SU-DHL-6 (cell line): ENCODE measurements around the gene NEUROD2.
"Not testable (repeated sequence)": the region's sequence is repeated elsewhere in the genome, so short reads cannot be mapped to it uniquely, and the experiment has no call there.

Experiments
- H2AFZ ChIP-seq: fragments of 200-600 bp; sonication (generic); 2 replicates; pipeline ENCODE4 v1.6.1; 2014; ENCODE audit warnings: low read depth, mild to moderate bottlenecking, moderate library complexity, mixed read lengths, antibody characterized with exemption, low read length; ENCODE audit not compliant: severe bottlenecking
- H3F3A ChIP-seq: fragments of 200-600 bp; shearing (Covaris generic); 2 replicates; pipeline ENCODE4 v1.6.0; 2016; ENCODE audit warnings: antibody characterized with exemption, mild to moderate bottlenecking; ENCODE audit not compliant: insufficient read depth
- H3K27ac ChIP-seq: fragments of 200-600 bp; sonication (generic); 2 replicates; pipeline ENCODE4 v1.5.1; 2016; ENCODE audit warnings: low read depth, mild to moderate bottlenecking, low read length, moderate library complexity, mixed read lengths
- H3K27me3 ChIP-seq: fragments of 200-600 bp; sonication (generic), shearing (Covaris generic); 2 replicates; pipeline ENCODE4 v1.6.0; 2014; ENCODE audit warnings: mild to moderate bottlenecking, low read length
- H3K36me3 ChIP-seq: fragments of 200-600 bp; sonication (generic); 2 replicates; pipeline ENCODE4 v1.6.1; 2014; ENCODE audit warnings: mild to moderate bottlenecking, low read length, mixed read lengths
- H3K4me2 ChIP-seq: fragments of 300-600, 200-600 bp; shearing (Covaris generic), sonication (generic); 2 replicates; pipeline ENCODE4 v1.6.0; 2014; ENCODE audit warnings: low read length, low read depth, mild to moderate bottlenecking; ENCODE audit not compliant: poor library complexity, severe bottlenecking
- H3K4me3 ChIP-seq: fragments of 200-600 bp; sonication (generic); 2 replicates; pipeline ENCODE4 v1.5.1; 2014; ENCODE audit warnings: antibody characterized with exemption, low read length, mild to moderate bottlenecking, mixed read lengths; ENCODE audit not compliant: insufficient read depth, poor library complexity, severe bottlenecking
- H3K79me2 ChIP-seq: fragments of 200-600 bp; sonication (generic); 2 replicates; pipeline ENCODE4 v1.6.1; 2014; ENCODE audit warnings: mild to moderate bottlenecking, low read length, moderate library complexity; ENCODE audit not compliant: insufficient read depth
- H3K9ac ChIP-seq: fragments of 200-600 bp; sonication (generic); 2 replicates; pipeline ENCODE4 v1.7.0; 2014; ENCODE audit warnings: mild to moderate bottlenecking, low read length
- H3K9me2 ChIP-seq: fragments of 200-600 bp; sonication (generic); replicated peaks from 2 replicates; pipeline ENCODE4 v1.6.1; 2014; ENCODE audit warnings: low read length; ENCODE audit not compliant: insufficient read depth
- H3K9me3 ChIP-seq: fragments of 200-600 bp; sonication (generic); 2 replicates; pipeline ENCODE4 v1.6.1; 2014; ENCODE audit warnings: low read length, mixed read lengths; ENCODE audit not compliant: insufficient read depth
- H4K20me1 ChIP-seq: fragments of 200-600 bp; sonication (generic); 2 replicates; pipeline ENCODE4 v1.6.1; 2014; ENCODE audit warnings: low read depth, mild to moderate bottlenecking, antibody characterized with exemption, low read length, moderate library complexity, mixed read lengths
- CTCF ChIP-seq: fragments of 200-600 bp; sonication (generic); IDR thresholded peaks from one replicate; pipeline ENCODE4 v1.5.1; 2017; ENCODE audit warnings: antibody characterized with exemption, mild to moderate bottlenecking, low read length, moderate library complexity; ENCODE audit not compliant: insufficient read depth, poor library complexity, severe bottlenecking
- EZH2phosphoT487 ChIP-seq: fragments of 200-600 bp; sonication (generic), shearing (Covaris generic); conservative IDR thresholded peaks from 2 replicates; pipeline ENCODE4 v1.6.1; 2018; ENCODE audit warnings: mild to moderate bottlenecking, antibody characterized with exemption, low read length, moderate library complexity, mixed read lengths

NEUROD2 gene

DNA sequence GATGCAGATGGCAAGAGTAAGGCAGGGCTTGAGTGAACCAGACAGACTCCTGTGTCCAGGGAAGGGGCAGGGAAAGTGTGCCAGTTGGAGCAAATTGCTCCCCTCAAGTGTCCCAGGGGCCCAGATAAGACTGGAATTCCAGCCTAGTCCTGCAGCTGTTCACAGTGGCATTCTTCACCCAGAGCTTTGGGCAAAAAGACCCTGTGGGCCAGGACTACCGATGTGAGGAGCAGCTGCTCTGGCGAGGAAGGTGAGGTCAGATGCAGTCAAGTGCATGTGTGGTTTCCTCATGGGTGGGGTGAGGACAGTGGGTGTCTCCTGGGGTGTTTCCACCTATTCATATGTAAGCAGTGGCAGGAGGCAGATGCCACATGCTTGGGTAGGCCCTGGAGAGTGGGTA is 14.3 kb downstream of the NEUROD2 start:
- Histone ChIP-seq H3K79me2 (no peaks in the 10 kb centered on the region), H3K4me3 (no peak overlapping the region), H3K9me3 (no peaks in the 10 kb centered on the region), H3K4me2 (no peak overlapping the region), H3K27ac (no peak overlapping the region), H2AFZ (no peak overlapping the region), H3F3A (no peaks in the 10 kb centered on the region), H3K9me2 (no peaks in the 10 kb centered on the region), H3K9ac (no peak overlapping the region), H4K20me1 (no peaks in the 10 kb centered on the region), H3K36me3 (no peaks in the 10 kb centered on the region), H3K27me3 (no peaks in the 10 kb centered on the region)
- TF ChIP-seq CTCF = no peak
- no peak for TF ChIP-seq EZH2phosphoT487

DNA sequence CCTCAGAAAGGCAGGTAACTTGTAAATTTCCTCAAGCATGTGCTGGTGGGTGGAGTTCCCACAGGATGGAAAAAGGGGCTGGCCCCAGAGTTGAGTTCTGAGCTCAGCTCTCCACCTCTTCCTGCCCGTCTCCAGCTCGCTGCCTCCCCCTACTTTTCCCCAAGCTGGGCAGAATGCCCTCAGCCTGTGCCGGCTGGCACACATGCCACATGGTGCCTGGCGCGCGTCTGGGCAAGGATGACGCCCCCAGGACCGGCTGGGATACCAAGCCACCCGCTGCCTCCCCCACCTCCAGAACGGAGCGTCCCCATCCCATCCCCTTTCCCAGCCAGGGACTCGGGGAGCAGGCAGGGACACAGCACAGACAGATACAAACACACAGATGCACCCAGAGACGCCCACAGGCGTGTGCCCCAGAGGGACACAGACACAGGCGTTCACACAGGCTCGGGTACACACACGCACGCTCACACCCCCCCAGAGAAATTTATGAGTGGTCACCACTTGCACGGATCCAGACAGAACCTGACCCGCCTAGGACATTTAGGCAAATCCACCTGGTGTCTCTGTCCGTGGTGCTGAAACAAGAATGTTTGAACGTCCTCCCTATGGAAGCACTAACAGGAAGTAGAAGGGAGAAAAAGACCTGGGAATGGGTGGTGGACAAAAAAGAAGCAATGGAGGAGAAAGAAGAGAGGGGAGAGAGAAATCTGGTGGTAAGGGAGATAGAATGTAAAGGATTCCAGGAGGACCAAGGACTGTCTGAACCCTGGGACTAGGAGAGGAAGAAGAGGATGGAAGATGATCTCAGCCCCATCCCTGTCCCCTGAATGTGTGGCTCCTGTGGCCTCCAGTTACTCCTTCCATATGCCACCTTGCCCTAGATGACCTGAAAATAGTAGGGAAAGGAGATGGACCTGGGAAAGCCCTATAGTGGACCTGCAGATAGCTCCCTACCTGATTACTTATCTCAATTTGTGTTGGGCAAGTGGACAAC is 15.5 kb downstream of the NEUROD2 start:
- H3K79me2 ChIP-seq = no peaks in the 10 kb centered on the region
- no peaks in the 10 kb centered on the region for H3K36me3 ChIP-seq
- H3F3A ChIP-seq = no peaks in the 10 kb centered on the region
- H3K4me2 ChIP-seq = no peak overlapping the region
- no peaks in the 10 kb centered on the region for H3K9me2 ChIP-seq
- no peaks in the 10 kb centered on the region for H3K9me3 ChIP-seq
- H3K27ac ChIP-seq = no peak overlapping the region
- no peak overlapping the region for H2AFZ ChIP-seq
- H3K4me3 ChIP-seq = no peak overlapping the region
- no peak for TF ChIP-seq EZH2phosphoT487
- no peak for TF ChIP-seq CTCF
- H3K9ac ChIP-seq = no peak overlapping the region
- no peaks in the 10 kb centered on the region for H4K20me1 ChIP-seq
- H3K27me3 ChIP-seq = no peaks in the 10 kb centered on the region

DNA sequence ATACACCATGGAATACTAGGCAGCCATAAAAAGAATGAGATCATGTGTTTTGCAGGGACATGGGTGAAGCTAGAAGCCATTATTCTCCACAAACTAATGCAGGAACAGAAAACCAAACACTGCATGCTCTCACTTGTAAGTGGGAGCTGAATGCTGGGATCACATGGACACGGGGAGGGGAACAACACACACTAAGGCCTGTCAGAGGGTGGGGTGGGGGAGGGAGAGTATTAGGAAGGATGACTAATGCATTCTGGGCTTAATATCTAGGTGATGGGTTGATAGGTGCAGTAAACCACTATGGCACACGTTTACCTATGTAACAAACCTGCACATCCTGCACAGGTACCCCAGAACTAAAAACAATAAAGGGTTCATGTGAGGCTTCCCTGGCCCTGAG is 17.5 kb downstream of the NEUROD2 start:
- H4K20me1 ChIP-seq, H3K27ac ChIP-seq, H3K9ac ChIP-seq, H3K36me3 ChIP-seq, H3K4me3 ChIP-seq, H3K4me2 ChIP-seq, H3K27me3 ChIP-seq, H3K9me2 ChIP-seq, H3K9me3 ChIP-seq, H3F3A ChIP-seq, H2AFZ ChIP-seq, H3K79me2 ChIP-seq: not testable (repeated sequence)

- TF ChIP-seq EZH2phosphoT487 (no peak), CTCF (no peak)
- no peaks in the 10 kb centered on the region for H4K20me1 ChIP-seq
- no peaks in the 10 kb centered on the region for H3K9me3 ChIP-seq
- H3K9ac ChIP-seq = no peak overlapping the region
- H3K27me3 ChIP-seq = no peaks in the 10 kb centered on the region
- no peak overlapping the region for H3K4me2 ChIP-seq
- H3K9me2 ChIP-seq = no peaks in the 10 kb centered on the region
- no peak overlapping the region for H2AFZ ChIP-seq
- H3F3A ChIP-seq = no peaks in the 10 kb centered on the region
- H3K36me3 ChIP-seq = no peaks in the 10 kb centered on the region
- no peak overlapping the region for H3K4me3 ChIP-seq
- H3K79me2 ChIP-seq = no peaks in the 10 kb centered on the region
- no peak overlapping the region for H3K27ac ChIP-seq
Observed at GRCh38 chr17:39582658-39583057, 25.1 kb downstream of the NEUROD2 start.
